ENCODE data around the gene GSTA5.

GRCh38 chr6:52876056-52876787 is 35.6 kb upstream of the GSTA5 start:
- TF ChIP-seq CTCF (IDR thresholded peaks at IDR 0.05) = no peak
- TF ChIP-seq EP300 (IDR thresholded peaks at IDR 0.05) = no peak
- no peak for TF ChIP-seq HOXA7 (CRISPR knock-in tag; IDR thresholded peaks at IDR 0.05)
- no peak for TF ChIP-seq POLR2AphosphoS2 (conservative IDR thresholded peaks at IDR 0.05; ENCODE audit: low read length)
